NCI-H2171 treated with DMSO at 0.1 percent for 48 hours (cell line): ENCODE measurements around the gene ZBTB7C.

ENCODE experiments used
- DNase-seq: peaks from one replicate; lab custom pipeline; 2025; lab: John Stamatoyannopoulos, UW

Gene ZBTB7C

GRCh38 chr18:48059455-48060010 lies 349.6 kb downstream of the ZBTB7C start:
- peak; percentile 45 for DNase-seq

- no peak for DNase-seq
These were observed 350.7 kb downstream of the ZBTB7C start for GRCh38 chr18:48058486-48058885.

GRCh38 chr18:48057018-48057417 lies 352.2 kb downstream of the ZBTB7C start:
- no peak for DNase-seq

GRCh38 chr18:48055351-48055750 lies 353.8 kb downstream of the ZBTB7C start:
- no peak for DNase-seq

- no peak for DNase-seq
These were observed 355.0 kb downstream of the ZBTB7C start for GRCh38 chr18:48053881-48054816.

- no peak for DNase-seq
These were observed 356.3 kb downstream of the ZBTB7C start for GRCh38 chr18:48052842-48053241.

GRCh38 chr18:48051945-48052840 lies 357.0 kb downstream of the ZBTB7C start:
- no peak for DNase-seq

- no peak for DNase-seq
These were observed 359.0 kb downstream of the ZBTB7C start for GRCh38 chr18:48050176-48050575.

- DNase-seq = no peak
These were observed 359.4 kb downstream of the ZBTB7C start for GRCh38 chr18:48049757-48050156.

GRCh38 chr18:48048251-48048650 lies 360.9 kb downstream of the ZBTB7C start:
- no peak for DNase-seq

- no peak for DNase-seq
These were observed 362.3 kb downstream of the ZBTB7C start for GRCh38 chr18:48046843-48047242.

- no peak for DNase-seq
These were observed 363.4 kb downstream of the ZBTB7C start for GRCh38 chr18:48045744-48046143.

GRCh38 chr18:48044944-48045343 lies 364.2 kb downstream of the ZBTB7C start:
- no peak for DNase-seq

GRCh38 chr18:48043166-48043565 lies 366.0 kb downstream of the ZBTB7C start:
- no peak for DNase-seq

GRCh38 chr18:48042431-48042830 lies 366.8 kb downstream of the ZBTB7C start:
- no peak for DNase-seq

GRCh38 chr18:48040457-48041110 lies 368.6 kb downstream of the ZBTB7C start:
- no peak for DNase-seq

GRCh38 chr18:48039769-48040215 lies 369.4 kb downstream of the ZBTB7C start:
- no peak for DNase-seq

GRCh38 chr18:48038636-48039035 lies 370.5 kb downstream of the ZBTB7C start:
- no peak for DNase-seq

- DNase-seq = peak; percentile 37
These were observed 371.5 kb downstream of the ZBTB7C start for GRCh38 chr18:48037481-48038271.

GRCh38 chr18:48036641-48037421 lies 372.4 kb downstream of the ZBTB7C start:
- DNase-seq = peak; percentile 17
